Hepatocyte (in vitro differentiated cells): ENCODE measurements around the gene CRKL. TPM values are rescaled to one million over a fixed set of nuclear protein-coding genes. Genes with fewer than 3 reads are reported as not detected.

Experiments
- DNase-seq: peaks from one replicate; pipeline ENCODE4 v3.0.0-alpha.2; 2016; ENCODE audit warnings: low spot score
- H2AFZ ChIP-seq: fragments of 200-600 bp; sonication (generic); 2 replicates; pipeline ENCODE4 v1.6.0; 2016; ENCODE audit warnings: antibody characterized with exemption, mild to moderate bottlenecking
- H3K27ac ChIP-seq: fragments of 200-600 bp; sonication (generic); 2 replicates; pipeline ENCODE4 v1.5.1; 2016; ENCODE audit warnings: mild to moderate bottlenecking
- H3K27me3 ChIP-seq: fragments of 200-600 bp; sonication (generic); 2 replicates; pipeline ENCODE4 v1.6.1; 2016
- H3K36me3 ChIP-seq: fragments of 200-600 bp; sonication (generic); replicated peaks from 2 replicates; pipeline ENCODE4 v1.5.1; 2016; ENCODE audit warnings: low read depth; ENCODE audit not compliant: insufficient read depth
- H3K4me1 ChIP-seq: fragments of 200-600 bp; sonication (generic); 2 replicates; pipeline ENCODE4 v1.5.1; 2016; ENCODE audit warnings: mild to moderate bottlenecking, moderate library complexity; ENCODE audit not compliant: insufficient read depth
- H3K4me2 ChIP-seq: fragments of 200-600 bp; sonication (generic); 2 replicates; pipeline ENCODE4 v1.6.0; 2016
- H3K4me3 ChIP-seq: fragments of 200-600 bp; sonication (generic); 2 replicates; pipeline ENCODE4 v1.5.1; 2016; ENCODE audit warnings: mild to moderate bottlenecking
- H3K79me2 ChIP-seq: fragments of 200-600 bp; sonication (generic); 2 replicates; pipeline ENCODE4 v1.6.0; 2017; ENCODE audit warnings: mild to moderate bottlenecking
- H3K9me2 ChIP-seq: fragments of 200-600 bp; sonication (generic); replicated peaks from 2 replicates; pipeline ENCODE4 v1.6.0; 2017; ENCODE audit warnings: mild to moderate bottlenecking; ENCODE audit not compliant: insufficient read depth
- H3K9me3 ChIP-seq: fragments of 200-600 bp; sonication (generic); 2 replicates; pipeline ENCODE4 v1.5.1; 2016; ENCODE audit warnings: low read depth, mild to moderate bottlenecking
- H4K20me1 ChIP-seq: fragments of 200-600 bp; sonication (generic); 2 replicates; pipeline ENCODE4 v1.6.0; 2016; ENCODE audit warnings: mild to moderate bottlenecking; ENCODE audit not compliant: insufficient read depth, poor library complexity, severe bottlenecking
- EZH2 ChIP-seq: fragments of 200-600 bp; sonication (generic); IDR thresholded peaks from 2 replicates; pipeline ENCODE4 v1.6.1; 2016; ENCODE audit warnings: antibody characterized with exemption, mild to moderate bottlenecking, borderline replicate concordance
- EZH2phosphoT487 ChIP-seq: fragments of 200-600 bp; sonication (generic); IDR thresholded peaks from one replicate; pipeline ENCODE4 v1.6.1; 2018; ENCODE audit warnings: antibody characterized with exemption, mild to moderate bottlenecking, low read depth, moderate library complexity; ENCODE audit not compliant: unreplicated experiment, severe bottlenecking
- WGBS: methylation state at CpG from one replicate; pipeline ENCODE4 v1.1.6; 2016; ENCODE audit warnings: low lambda C conversion rate; ENCODE audit errors: missing lambda C conversion rate; 5-methylcytosine and 5-hydroxymethylcytosine counted together
- polyA plus RNA-seq: library from polyadenylated mRNA; unstranded; fragments of >200 nt; fragmentation: Nextera tagmentation; extraction: Ambion mirVana; gene quantifications from 2 replicates; pipeline ENCODE4 v1.2.1, GENCODE V29; 2016
- total RNA-seq: library from RNA; depleted of rRNA; stranded (reverse); fragments of >200 nt; gene quantifications from 2 replicates; pipeline ENCODE4 v1.2.3, GENCODE V29; 2014
- TF ChIP-seq, protein P1 (sequence below): fragments of 200-600 bp; sonication (generic); IDR thresholded peaks from 2 replicates; pipeline ENCODE4 v1.5.1; 2016; ENCODE audit warnings: antibody characterized with exemption, mild to moderate bottlenecking; ENCODE audit not compliant: poor library complexity

CRKL gene
- total and polyA plus RNA-seq, 2 experiments from 2014 or later, result 31.8 to 49.2 TPM

DNA sequence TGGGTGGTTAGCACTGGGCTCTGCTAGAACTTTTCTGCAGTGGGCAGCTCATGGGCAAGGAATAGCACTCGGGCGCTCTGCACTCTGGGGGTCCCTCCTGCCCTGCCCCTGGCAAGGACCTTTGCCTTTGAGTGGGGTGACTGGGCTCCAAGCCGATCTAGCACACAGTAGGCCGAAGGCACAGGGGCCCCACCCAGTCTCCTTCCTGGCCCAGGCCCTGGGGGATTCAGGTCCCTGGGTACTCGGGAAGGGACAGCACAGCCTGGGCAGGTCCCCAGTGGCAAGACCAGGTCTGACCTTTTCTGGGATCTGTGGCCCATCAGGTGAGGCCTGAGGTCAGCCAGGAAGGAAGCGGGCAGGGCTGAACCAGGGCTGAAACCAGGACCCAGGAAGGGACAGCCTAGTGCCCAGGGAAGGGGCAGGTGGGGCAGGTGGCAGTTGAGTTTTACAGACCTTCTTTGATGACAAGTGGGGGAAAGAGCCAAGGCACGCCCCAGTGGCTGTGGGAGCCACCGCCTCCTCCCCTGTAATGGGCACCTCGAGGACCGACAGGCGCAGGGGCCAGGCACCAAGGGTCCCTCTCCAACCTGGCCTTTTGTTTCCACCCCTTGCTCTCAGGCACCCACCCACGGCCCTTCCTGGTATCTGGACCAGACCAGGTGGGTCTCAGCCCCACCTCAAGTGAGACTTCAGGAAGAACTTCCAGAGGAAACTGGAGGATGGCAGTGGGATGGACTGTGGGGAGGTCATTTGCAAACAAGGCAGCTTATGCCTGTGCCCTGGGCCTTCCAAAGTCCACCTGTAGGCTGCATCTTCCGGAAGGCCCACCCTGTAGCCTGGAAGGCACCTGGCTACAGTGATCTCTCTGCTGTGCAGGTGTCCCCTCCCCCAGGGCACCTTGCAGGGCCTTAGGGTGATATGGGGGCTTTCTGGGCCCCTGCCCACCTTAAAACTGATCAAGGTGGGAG is 49.0 kb downstream of the CRKL start:
- H3K4me2 ChIP-seq, result no peak overlapping the region
- H3K4me1 ChIP-seq, result no peaks in the 10 kb centered on the region
- no peaks in the 10 kb centered on the region for H3K79me2 ChIP-seq
- WGBS, result 93% methylated on average over 12 of the region's 13 CpGs
- H3K9me2 ChIP-seq, result no peaks in the 10 kb centered on the region
- H3K27ac ChIP-seq, result no peak overlapping the region
- H3K9me3 ChIP-seq, result no peaks in the 10 kb centered on the region
- no peaks in the 10 kb centered on the region for H4K20me1 ChIP-seq
- TF ChIP-seq, protein P1, sequence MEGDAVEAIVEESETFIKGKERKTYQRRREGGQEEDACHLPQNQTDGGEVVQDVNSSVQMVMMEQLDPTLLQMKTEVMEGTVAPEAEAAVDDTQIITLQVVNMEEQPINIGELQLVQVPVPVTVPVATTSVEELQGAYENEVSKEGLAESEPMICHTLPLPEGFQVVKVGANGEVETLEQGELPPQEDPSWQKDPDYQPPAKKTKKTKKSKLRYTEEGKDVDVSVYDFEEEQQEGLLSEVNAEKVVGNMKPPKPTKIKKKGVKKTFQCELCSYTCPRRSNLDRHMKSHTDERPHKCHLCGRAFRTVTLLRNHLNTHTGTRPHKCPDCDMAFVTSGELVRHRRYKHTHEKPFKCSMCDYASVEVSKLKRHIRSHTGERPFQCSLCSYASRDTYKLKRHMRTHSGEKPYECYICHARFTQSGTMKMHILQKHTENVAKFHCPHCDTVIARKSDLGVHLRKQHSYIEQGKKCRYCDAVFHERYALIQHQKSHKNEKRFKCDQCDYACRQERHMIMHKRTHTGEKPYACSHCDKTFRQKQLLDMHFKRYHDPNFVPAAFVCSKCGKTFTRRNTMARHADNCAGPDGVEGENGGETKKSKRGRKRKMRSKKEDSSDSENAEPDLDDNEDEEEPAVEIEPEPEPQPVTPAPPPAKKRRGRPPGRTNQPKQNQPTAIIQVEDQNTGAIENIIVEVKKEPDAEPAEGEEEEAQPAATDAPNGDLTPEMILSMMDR, result no peak
- TF ChIP-seq EZH2phosphoT487 (no peak), EZH2 (no peak)
- H2AFZ ChIP-seq, result no peak overlapping the region
- no peak overlapping the region for H3K4me3 ChIP-seq
- H3K27me3 ChIP-seq, result peaks cover 9% of the 10 kb centered on the region
- no peaks in the 10 kb centered on the region for H3K36me3 ChIP-seq
- no peak for DNase-seq

DNA sequence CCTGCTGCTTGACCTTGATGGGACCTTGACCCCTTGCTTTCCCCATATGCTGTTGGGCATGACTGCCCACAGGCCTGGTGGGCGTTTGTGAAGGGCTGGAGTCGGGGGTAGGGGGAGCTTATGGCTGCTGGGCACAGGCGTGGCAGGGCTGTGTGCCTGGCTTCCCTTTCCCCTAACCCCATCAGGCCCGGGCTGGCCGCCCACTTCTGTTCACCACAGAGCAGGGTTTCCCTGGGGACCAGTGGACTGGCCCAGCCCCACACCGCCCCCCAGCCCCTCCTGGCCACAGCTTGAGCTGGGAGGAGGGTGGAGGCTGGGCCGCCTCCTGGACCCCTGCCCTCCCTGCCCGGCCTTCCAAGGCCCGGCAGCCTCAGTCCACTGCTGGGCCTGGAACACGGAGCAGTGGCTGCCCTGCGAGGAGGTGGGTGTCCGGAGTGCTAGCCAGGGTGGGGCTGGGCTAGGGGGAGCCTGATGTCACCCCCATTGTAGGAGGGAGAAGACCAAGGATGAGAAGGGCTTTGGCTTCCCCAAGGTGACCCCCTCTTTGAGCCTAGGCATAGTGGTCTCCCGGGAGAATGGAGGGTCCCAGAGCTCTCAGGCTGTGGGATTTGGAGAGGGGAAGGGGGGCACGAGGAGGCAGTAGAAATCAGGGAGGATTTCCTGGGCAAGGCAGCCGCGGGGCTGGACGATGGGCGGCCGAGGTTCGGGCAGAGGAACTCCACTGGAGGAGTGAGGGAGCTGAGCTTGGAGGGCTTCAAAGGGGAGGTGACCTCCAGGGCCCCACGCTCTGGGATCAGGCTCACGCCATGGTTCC is 49.9 kb downstream of the CRKL start, which contains the start of gene AIFM3:
Gene AIFM3 (plus strand): TSS at position 373 of the 814 bp plus-strand sequence. CDS start 690 bp downstream, outside the sequence.
- Histone ChIP-seq H2AFZ (no peak within 1 kb of the TSS), H3K36me3 (no peaks in the 10 kb centered on the region), H3K79me2 (no peaks in the 10 kb centered on the region), H3K9me3 (no peaks in the 10 kb centered on the region), H3K4me2 (no peak within 1 kb of the TSS), H3K4me1 (no peaks in the 10 kb centered on the region), H3K27ac (no peak within 1 kb of the TSS), H3K4me3 (no peak within 1 kb of the TSS), H4K20me1 (no peaks in the 10 kb centered on the region), H3K9me2 (no peaks in the 10 kb centered on the region), H3K27me3 (peaks cover 9% of the 10 kb centered on the region)
- no peak for DNase-seq
- WGBS, result 70% methylated on average over 18 of the region's 22 CpGs
- TF ChIP-seq EZH2phosphoT487, result no peak

DNA sequence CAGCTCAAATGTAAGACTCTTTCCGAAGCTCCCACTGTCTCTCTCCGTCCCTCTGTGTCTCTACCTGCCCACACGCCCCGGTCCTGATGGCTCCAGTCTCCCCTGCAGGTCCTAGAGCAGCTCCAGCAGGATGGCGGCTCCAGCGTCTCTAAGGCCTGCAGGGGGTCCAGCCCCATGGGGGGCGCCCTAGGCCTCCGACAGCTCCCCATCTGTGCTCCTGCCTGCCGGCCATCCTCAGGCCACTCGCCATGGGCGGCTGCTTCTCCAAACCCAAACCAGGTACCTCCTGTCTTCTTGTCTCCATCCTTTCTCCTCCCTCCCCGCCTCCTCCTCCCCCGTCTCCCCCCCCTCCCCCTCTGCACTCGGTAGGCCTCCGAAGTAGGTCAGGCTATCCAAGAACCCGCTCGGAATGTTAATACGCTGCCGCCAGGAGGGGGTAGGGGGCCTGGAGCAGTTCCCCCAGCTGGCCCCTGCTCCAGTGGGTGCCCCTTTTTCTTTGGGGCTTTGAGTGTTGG is 50.5 kb downstream of the CRKL start:
- H3K27ac ChIP-seq, result no peak overlapping the region
- no peak overlapping the region for H3K4me2 ChIP-seq
- no peak for TF ChIP-seq EZH2
- TF ChIP-seq, protein P1, result no peak
- TF ChIP-seq EZH2phosphoT487, result no peak
- no peak for DNase-seq
- H3K79me2 ChIP-seq, result no peaks in the 10 kb centered on the region
- no peaks in the 10 kb centered on the region for H3K9me2 ChIP-seq
- H3K36me3 ChIP-seq, result no peaks in the 10 kb centered on the region
- no peak overlapping the region for H2AFZ ChIP-seq
- no peaks in the 10 kb centered on the region for H3K4me1 ChIP-seq
- 41% methylated on average over 13 of the region's 19 CpGs for WGBS
- peaks cover 9% of the 10 kb centered on the region for H3K27me3 ChIP-seq
- H3K4me3 ChIP-seq, result no peak overlapping the region
- no peaks in the 10 kb centered on the region for H3K9me3 ChIP-seq
- no peaks in the 10 kb centered on the region for H4K20me1 ChIP-seq
